Activated CD8-positive, alpha-beta T cell treated with anti-CD3 and anti-CD28 coated beads, Interleukin-2, amount 10 ng/mL, durations not matched to agents 7 days and 5 days (primary cell): ENCODE data around the gene TNFRSF8. TPM values are rescaled to one million over a fixed set of nuclear protein-coding genes. Genes with fewer than 3 reads are reported as not detected.

Source experiments
- ATAC-seq: fragments of 150-1000 bp; cut with Tn5 transposase; one replicate; pipeline ENCODE4 v1.10.0; 2021; ENCODE audit warnings: moderate library complexity
- CTCF ChIA-PET: fragments of 350-600 bp; sonication (Branson Sonifier 250); formaldehyde crosslinking; loops from one replicate; lab custom pipeline; 2021; ENCODE audit warnings: antibody characterized with exemption; lab: Charles Lee
- POLR2A ChIA-PET: fragments of 350-600 bp; sonication (Branson Sonifier 250); formaldehyde crosslinking; loops from one replicate; lab custom pipeline; 2021; ENCODE audit warnings: antibody characterized with exemption; lab: Charles Lee
- DNase-seq: peaks from one replicate; pipeline ENCODE4 v3.0.0-alpha.2; 2020
- H3K27ac Mint-ChIP-seq: one replicate; pipeline ENCODE4 v1.8.0; 2021; ENCODE audit warnings: mild to moderate bottlenecking, mixed read lengths
- H3K27me3 Mint-ChIP-seq: one replicate; pipeline ENCODE4 v1.8.0; 2021; ENCODE audit warnings: low read depth, mixed read lengths
- H3K36me3 Mint-ChIP-seq: one replicate; pipeline ENCODE4 v1.8.0; 2021; ENCODE audit warnings: low read depth, mixed read lengths
- H3K4me1 Mint-ChIP-seq: one replicate; pipeline ENCODE4 v1.8.0; 2021; ENCODE audit warnings: low read depth, mixed read lengths
- H3K4me3 Mint-ChIP-seq: one replicate; pipeline ENCODE4 v1.8.0; 2021; ENCODE audit warnings: mild to moderate bottlenecking, mixed read lengths
- H3K9me3 Mint-ChIP-seq: one replicate; pipeline ENCODE4 v1.8.0; 2022; ENCODE audit warnings: mixed read lengths; ENCODE audit not compliant: insufficient read depth
- total RNA-seq, 2 experiments: library from RNA; stranded (reverse); gene quantifications; one replicate each; pipeline ENCODE4 v1.2.3, GENCODE V29; 2021

TNFRSF8 gene
- total RNA-seq, 2 experiments from 2014 or later: 0.95 to 0.97 TPM

DNA sequence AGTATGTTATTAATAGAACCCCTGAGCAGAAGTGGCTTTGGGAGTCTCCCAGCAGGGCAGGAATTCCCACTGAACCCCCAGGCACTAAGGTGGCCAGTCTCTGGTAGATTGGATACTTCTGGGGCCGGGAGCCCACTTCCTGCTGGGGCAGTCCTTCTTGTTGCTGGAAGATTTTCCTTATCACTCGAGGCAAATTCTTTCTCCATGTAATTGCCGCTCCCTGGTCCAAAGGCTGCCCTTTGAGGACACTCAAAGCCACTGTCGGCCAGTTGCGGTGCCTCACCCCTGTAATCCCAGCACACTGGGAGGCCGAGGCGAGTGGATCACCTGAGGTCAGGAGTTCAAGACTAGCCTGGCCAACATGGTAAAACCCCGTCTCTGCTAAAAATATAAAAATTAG is 81.1 kb downstream of the TNFRSF8 start:
- CTCF ChIA-PET: interaction anchor here (1.8 to 11.1 kb wide), 2 partner anchors 18 to 21 kb away, joined by 5 to 94 read pairs; no protein-coding TSS in a partner anchor
- POLR2A ChIA-PET: no interaction called here
- peaks cover 66% of the 10 kb centered on the region for H3K4me1 Mint-ChIP-seq

DNA sequence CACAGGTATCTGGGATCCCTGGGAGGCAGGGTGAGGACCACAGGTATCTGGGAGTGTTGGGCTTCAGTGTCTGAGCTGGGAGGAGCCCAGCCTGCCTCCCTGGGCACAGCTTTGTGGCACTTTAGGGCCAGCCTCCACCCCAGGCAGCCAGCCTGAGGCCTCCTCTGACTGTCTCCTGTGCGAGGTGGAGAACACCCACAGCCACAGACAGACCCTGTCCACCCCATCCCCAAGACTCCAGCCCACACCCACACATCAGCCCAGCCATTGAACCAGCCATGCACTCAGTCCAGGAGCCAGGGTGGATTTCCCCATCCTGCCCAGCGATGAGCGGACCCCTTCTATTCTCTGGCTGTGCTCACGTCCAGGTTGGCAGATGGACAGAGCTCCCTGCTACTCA is 81.9 kb downstream of the TNFRSF8 start:
- ATAC-seq: no peak
- H3K36me3 Mint-ChIP-seq: peaks cover 10% of the 10 kb centered on the region
- CTCF ChIA-PET: interaction anchor here (1.8 to 11.1 kb wide), 2 partner anchors 19 to 20 kb away, joined by 5 to 94 read pairs; no protein-coding TSS in a partner anchor

More for the DNA sequence above, 81.1 kb downstream of the TNFRSF8 start:
- H3K27ac Mint-ChIP-seq: peak overlapping the region; percentile 76
- ATAC-seq (no peak), DNase-seq (no peak)
- H3K9me3 Mint-ChIP-seq: peaks cover under 1% of the 10 kb centered on the region
- peaks cover 4% of the 10 kb centered on the region for H3K36me3 Mint-ChIP-seq
- H3K27me3 Mint-ChIP-seq: no peaks in the 10 kb centered on the region
- H3K4me3 Mint-ChIP-seq: no peak overlapping the region

DNA sequence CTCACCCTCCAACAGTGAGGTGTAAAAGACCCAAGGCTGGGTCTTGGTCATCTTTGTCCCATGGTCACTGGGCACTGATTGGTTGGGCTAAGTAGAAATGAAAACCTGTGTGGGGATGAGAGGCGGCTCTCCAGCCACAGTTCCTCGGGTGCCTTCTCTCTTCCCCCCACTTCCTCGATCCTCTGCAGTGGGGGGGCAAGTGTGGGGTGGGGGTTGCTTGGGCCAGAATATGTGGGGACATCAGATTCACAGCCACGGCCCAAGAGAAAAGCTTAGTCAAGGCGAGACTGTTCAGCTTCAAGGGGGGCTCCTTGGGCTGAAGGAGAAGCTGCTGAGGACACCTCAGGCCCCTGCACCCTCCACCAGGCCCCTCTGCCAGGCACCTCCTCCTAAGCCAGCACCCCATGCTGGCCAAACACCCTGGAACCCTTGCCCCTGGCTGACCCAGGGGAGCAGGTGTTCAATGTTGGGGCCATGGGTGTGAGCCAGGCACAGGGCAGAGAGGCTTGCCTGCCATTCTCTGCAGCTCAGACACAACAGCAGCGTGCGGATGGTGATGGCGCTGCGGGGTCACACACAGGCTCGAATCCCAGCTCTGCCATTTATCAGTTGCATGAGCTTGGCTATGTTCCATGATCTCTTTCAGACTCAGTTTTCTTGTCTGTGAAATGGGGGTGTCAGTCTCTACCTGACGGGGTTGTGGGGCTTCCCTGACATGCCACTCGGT is 82.7 kb downstream of the TNFRSF8 start:
- H3K27ac Mint-ChIP-seq: peak overlapping the region; percentile 95
- CTCF ChIA-PET: interaction anchor here (0.8 to 11.1 kb wide), 3 partner anchors 19 to 99 kb away, joined by 3 to 94 read pairs (median 5); no protein-coding TSS in a partner anchor
- DNase-seq (no peak), ATAC-seq (no peak)
- H3K36me3 Mint-ChIP-seq: peaks cover 12% of the 10 kb centered on the region
- POLR2A ChIA-PET: interaction anchor here (1.4 to 3.2 kb wide), 3 partner anchors 11 to 238 kb away, joined by 7 to 13 read pairs (median 11); no protein-coding TSS in a partner anchor
- H3K27me3 Mint-ChIP-seq: no peaks in the 10 kb centered on the region
- H3K4me1 Mint-ChIP-seq: peaks cover 81% of the 10 kb centered on the region
- no peak overlapping the region for H3K4me3 Mint-ChIP-seq
- H3K9me3 Mint-ChIP-seq: peaks cover 11% of the 10 kb centered on the region

More for the DNA sequence above, 81.9 kb downstream of the TNFRSF8 start:
- H3K4me3 Mint-ChIP-seq: no peak overlapping the region
- H3K27ac Mint-ChIP-seq: peak overlapping the region; percentile 71
- peaks cover 73% of the 10 kb centered on the region for H3K4me1 Mint-ChIP-seq
- H3K27me3 Mint-ChIP-seq: no peaks in the 10 kb centered on the region
- POLR2A ChIA-PET: interaction anchor here (1.4 kb wide), 1 partner anchor 237 kb away, joined by 7 read pairs; no protein-coding TSS in a partner anchor
- DNase-seq: no peak
- peaks cover 8% of the 10 kb centered on the region for H3K9me3 Mint-ChIP-seq

DNA sequence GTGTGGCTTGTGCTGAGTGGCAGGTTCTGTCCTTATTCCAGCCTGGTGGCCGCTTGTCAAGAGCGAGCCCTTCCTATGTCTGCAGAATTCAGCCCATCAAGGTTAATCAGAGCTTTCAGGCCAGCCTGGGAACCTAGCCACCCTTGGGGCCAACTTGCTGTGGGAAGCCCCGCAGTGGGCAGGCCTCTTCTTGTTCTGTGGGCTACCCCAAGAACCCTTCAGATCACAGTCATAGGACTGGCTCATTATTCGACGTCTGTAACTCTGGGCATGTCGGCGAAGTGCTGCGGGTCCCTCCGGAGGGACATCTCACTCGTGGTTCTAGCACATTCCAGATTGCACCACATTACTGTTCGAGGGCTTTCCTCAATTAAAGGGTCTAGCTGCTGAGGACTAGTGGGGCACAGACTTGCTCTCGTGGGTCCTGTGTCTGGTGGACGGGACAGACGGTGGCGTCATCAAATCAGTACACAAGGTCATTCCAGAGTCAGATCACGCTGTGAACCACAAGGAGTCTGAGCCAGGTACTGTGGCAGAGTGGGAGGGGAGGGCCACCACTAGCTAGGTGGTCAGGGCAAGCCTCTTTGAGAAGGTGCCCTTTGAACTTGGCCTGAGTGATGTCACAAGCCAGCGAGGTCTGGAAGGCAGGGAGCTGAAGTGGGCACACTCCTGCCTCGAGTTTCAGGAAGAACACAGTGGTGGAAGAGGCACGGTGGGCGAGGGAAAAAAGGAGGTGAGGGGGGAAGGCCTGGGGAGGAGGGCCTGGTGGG is 83.4 kb downstream of the TNFRSF8 start:
- peak overlapping the region; percentile 95 for H3K27ac Mint-ChIP-seq
- H3K4me1 Mint-ChIP-seq: peaks cover 89% of the 10 kb centered on the region
- peaks cover 16% of the 10 kb centered on the region for H3K36me3 Mint-ChIP-seq
- peaks cover 11% of the 10 kb centered on the region for H3K9me3 Mint-ChIP-seq
- no peak for ATAC-seq
- ChIA-PET CTCF (interaction anchor here (0.8 to 11.1 kb wide), 5 partner anchors 10 to 98 kb away, joined by 3 to 94 read pairs (median 5); no protein-coding TSS in a partner anchor), POLR2A (interaction anchor here (0.6 to 5.1 kb wide), 6 partner anchors 11 to 239 kb away, joined by 3 to 41 read pairs (median 9); no protein-coding TSS in a partner anchor)
- no peak overlapping the region for H3K4me3 Mint-ChIP-seq
- DNase-seq: no peak
- no peaks in the 10 kb centered on the region for H3K27me3 Mint-ChIP-seq

DNA sequence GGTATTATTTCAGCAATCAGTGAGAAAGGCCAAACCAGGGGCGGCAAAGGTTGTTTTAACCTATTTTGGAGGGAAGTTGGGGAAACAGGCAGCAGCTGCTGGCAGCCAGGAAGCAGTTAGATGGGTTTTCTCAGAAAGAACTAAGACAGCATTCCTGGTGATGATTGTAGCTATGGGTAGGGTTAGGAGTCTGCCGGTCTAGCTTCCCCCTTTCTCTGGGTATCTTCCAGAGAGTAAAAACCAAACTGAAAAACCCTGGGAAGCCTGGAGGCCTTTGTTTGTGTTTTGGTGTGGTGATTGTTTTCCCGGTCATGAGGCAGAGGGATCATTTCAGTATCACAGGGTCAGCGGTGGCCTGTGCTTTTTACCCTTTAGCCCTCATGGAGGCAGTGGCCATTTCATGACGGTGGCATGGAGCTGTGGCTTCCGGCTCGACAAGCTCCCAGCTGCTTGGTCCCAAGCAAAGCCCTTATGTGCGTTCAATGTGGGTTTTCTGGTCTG is 84.1 kb downstream of the TNFRSF8 start:
- peak overlapping the region; percentile 95 for H3K27ac Mint-ChIP-seq
- ATAC-seq (no peak), DNase-seq (peak; percentile 35)
- peaks cover 93% of the 10 kb centered on the region for H3K4me1 Mint-ChIP-seq
- ChIA-PET CTCF (interaction anchor here (0.9 to 11.1 kb wide), 5 partner anchors 9 to 96 kb away, joined by 3 to 94 read pairs (median 4); no protein-coding TSS in a partner anchor), POLR2A (interaction anchor here (0.6 to 5.1 kb wide), 5 partner anchors 10 to 239 kb away, joined by 3 to 41 read pairs (median 11); no protein-coding TSS in a partner anchor)
- peaks cover 22% of the 10 kb centered on the region for H3K36me3 Mint-ChIP-seq
- H3K9me3 Mint-ChIP-seq: peaks cover 11% of the 10 kb centered on the region
- peak overlapping the region; percentile 30 for H3K4me3 Mint-ChIP-seq
- H3K27me3 Mint-ChIP-seq: no peaks in the 10 kb centered on the region

DNA sequence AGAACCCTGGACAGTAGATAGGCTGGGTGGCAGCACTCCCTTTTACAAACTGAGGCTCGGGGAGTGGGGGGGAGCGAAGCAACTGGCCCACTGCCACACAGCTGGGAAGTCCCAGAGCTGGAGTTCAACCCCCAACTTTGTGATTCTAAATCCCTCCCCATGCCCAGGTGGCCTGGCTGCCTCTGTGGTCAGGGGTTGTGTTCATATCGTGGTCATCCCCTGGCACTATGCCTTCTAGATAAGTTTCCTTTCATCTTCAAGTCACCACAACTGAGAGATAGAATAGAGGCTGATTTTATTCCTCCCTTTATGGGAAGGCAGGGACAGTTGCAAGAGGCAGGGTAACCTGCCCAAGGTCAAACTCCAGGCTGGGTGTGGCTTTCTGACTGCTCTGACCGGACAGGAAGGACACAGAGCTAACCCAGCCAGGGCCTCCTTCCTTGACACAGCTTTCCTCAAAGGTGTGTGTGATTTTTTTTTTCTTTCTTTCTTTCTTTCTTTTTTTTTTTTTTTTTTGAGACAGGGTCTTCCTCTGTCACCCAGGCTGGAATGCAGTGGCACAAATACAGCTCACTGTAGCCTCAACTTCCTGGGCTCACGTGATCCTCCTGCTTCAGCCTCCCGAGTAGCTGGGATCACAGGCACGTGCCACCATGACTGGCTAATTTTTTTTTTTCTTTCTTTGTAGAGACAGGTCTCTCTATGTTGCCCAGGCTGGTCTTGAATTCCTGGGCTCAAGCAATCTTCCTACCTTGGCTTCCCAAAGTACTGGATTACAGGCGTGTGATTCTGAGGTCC is 85.3 kb downstream of the TNFRSF8 start:
- Mint-ChIP-seq H3K27me3 (no peaks in the 10 kb centered on the region), H3K4me1 (peaks cover 95% of the 10 kb centered on the region), H3K36me3 (peaks cover 22% of the 10 kb centered on the region), H3K4me3 (no peak overlapping the region), H3K27ac (peak overlapping the region; percentile 95), H3K9me3 (peaks cover 11% of the 10 kb centered on the region)
- ChIA-PET CTCF (interaction anchor here (0.8 to 11.1 kb wide), 6 partner anchors 16 to 31 kb away, joined by 3 to 94 read pairs (median 4); no protein-coding TSS in a partner anchor), POLR2A (interaction anchor here (0.6 to 5.1 kb wide), 7 partner anchors 9 to 239 kb away, joined by 3 to 42 read pairs (median 13); partner anchors contain the start of gene TNFRSF1B)
- ATAC-seq (peak; percentile 20), DNase-seq (peak; percentile 40)

DNA sequence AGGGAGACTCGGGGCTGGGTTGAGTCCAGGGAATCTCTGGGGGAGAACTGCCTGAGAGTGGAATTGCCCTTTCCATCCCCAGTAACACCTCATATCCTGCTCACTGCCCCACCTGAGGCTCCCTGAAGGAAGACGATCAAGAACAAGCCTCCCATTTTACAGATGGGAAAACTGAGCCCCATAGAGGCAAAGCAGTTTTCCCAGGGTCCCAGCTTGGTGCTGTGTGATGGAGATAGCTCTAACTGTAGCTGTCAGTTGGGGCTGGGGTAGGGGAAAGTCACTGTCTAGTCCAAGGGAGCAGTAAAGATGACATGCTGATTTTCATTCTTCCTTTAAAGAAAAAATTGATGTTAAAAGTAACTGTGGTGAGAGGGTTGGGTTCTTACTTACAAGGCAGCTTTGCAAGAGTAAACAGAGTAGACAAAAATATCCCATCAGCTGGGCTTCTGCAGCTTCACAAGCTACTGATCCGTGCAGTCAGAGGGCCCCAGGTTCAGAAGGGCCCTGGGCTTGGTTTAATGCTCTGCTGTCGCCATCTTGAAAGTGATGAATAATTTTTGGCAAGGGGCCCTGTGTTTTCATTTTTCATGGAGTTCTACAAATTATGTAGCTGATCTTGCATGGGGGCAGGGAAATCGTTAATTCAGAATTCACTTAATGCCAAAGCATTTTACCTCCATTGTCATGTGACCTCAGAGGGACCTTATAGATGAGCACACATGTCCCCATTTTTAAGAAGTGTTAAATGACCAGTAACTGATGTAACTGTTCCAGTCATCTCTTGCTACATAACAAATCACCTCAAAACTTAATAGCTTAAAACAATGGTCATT is 86.1 kb downstream of the TNFRSF8 start:
- ChIA-PET CTCF (interaction anchor here (0.8 to 11.1 kb wide), 12 partner anchors 10 to 95 kb away, joined by 3 to 94 read pairs (median 4); partner anchors contain the start of gene TNFRSF1B), POLR2A (interaction anchor here (1.8 to 5.1 kb wide), 8 partner anchors 8 to 240 kb away, joined by 7 to 42 read pairs (median 18); partner anchors contain the start of gene TNFRSF1B)
- H3K27me3 Mint-ChIP-seq: no peaks in the 10 kb centered on the region
- peaks cover 94% of the 10 kb centered on the region for H3K4me1 Mint-ChIP-seq
- DNase-seq: no peak
- peak overlapping the region; percentile 95 for H3K27ac Mint-ChIP-seq
- H3K36me3 Mint-ChIP-seq: peaks cover 24% of the 10 kb centered on the region
- no peak for ATAC-seq
- no peak overlapping the region for H3K4me3 Mint-ChIP-seq
- peaks cover 11% of the 10 kb centered on the region for H3K9me3 Mint-ChIP-seq

DNA sequence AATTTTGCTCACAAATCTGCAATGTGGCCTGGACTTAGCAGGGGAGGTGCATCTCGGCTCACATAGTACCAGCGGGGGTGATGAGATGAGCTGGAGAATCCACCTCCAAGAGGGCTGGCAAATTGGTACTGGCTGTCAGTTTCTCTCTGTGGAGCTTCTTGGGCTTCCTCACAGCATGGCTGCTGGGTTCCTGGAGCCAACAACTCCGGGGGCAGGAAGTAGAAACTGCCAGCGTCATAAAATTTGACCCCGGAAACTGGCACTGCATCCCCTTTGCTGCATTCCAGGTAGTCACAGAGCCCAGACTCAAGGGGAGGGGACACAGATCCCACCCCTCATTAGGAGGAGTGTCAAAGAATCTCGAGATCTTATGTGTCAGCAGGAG is 86.7 kb downstream of the TNFRSF8 start:
- H3K4me1 Mint-ChIP-seq: peaks cover 92% of the 10 kb centered on the region
- H3K36me3 Mint-ChIP-seq: peaks cover 24% of the 10 kb centered on the region
- CTCF ChIA-PET: interaction anchor here (0.8 to 11.1 kb wide), 13 partner anchors 10 to 95 kb away, joined by 3 to 94 read pairs (median 5); partner anchors contain the start of gene TNFRSF1B
- H3K4me3 Mint-ChIP-seq: peak overlapping the region; percentile 73
- H3K27ac Mint-ChIP-seq: peak overlapping the region; percentile 95
- no peak for DNase-seq
- no peak for ATAC-seq
- POLR2A ChIA-PET: interaction anchor here (0.7 to 5.1 kb wide), 11 partner anchors 10 to 294 kb away, joined by 3 to 42 read pairs (median 11); partner anchors contain the start of gene TNFRSF1B
- no peaks in the 10 kb centered on the region for H3K27me3 Mint-ChIP-seq
- H3K9me3 Mint-ChIP-seq: peaks cover 11% of the 10 kb centered on the region

DNA sequence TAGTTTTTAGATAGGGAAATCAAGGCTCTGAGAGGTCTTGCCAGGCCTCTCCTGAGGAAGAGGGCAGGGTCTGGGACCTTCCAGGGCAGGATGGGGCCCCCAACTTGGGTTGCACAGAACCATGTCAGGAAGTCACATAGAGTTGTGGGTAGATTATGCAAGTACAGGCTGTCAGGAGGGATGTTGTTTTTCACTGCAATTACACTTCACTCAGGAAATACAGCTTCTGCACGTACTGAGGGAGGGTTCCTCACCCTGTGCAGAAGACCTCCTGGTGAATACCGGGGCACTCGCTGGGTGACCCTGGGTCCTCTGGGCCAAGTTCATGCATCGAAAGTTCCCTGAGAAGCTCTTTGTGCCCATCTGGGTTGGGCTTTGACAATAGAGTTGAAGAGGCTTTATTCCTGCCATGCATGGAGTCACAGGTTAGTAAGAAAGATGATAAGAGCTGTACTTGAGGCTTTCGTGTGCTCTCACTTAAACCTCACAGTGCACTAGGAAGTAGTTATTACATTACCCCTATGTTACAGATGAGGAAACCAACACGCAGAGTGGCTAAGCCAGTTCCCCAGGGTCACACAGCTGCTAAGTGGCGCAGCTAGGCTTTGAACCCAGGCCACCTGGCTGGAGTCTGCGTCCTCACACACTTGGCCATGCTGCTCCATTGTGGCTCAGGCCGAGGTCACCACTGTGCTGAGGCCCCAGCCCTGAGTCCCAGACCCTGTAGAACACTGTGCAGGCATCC is 87.5 kb downstream of the TNFRSF8 start:
- Mint-ChIP-seq H3K4me3 (peak overlapping the region; percentile 73), H3K27ac (peak overlapping the region; percentile 95), H3K4me1 (peaks cover 92% of the 10 kb centered on the region), H3K36me3 (peaks cover 28% of the 10 kb centered on the region), H3K27me3 (no peaks in the 10 kb centered on the region), H3K9me3 (peaks cover 11% of the 10 kb centered on the region)
- peak; percentile 66 for DNase-seq
- ATAC-seq: peak; percentile 77
- ChIA-PET CTCF (interaction anchor here (0.8 to 11.1 kb wide), 16 partner anchors 9 to 94 kb away, joined by 3 to 94 read pairs (median 3); partner anchors contain the start of gene TNFRSF1B), POLR2A (interaction anchor here (0.6 to 5.1 kb wide), 16 partner anchors 9 to 293 kb away, joined by 3 to 42 read pairs (median 6); partner anchors contain the start of gene TNFRSF1B)
